Testis (tissue), 5 donors: Measurements from ENCODE around the gene LTV1. TPM values are rescaled to one million over a fixed set of nuclear protein-coding genes. Genes with fewer than 3 reads are reported as not detected.
"Not testable (repeated sequence)": the region's sequence is repeated elsewhere in the genome, so short reads cannot be mapped to it uniquely, and the experiment has no call there.

ENCODE experiments used
- DNase-seq: peaks from one replicate; pipeline ENCODE4 v3.0.0-alpha.2; 2019
- H3K27ac ChIP-seq, 2 donors: fragments of 200-600 bp; sonication (generic); one replicate each; pipeline ENCODE4 v1.5.1; 2019
- H3K27me3 ChIP-seq: fragments of 200-600 bp; sonication (generic); one replicate; pipeline ENCODE4 v1.5.1; 2019
- H3K36me3 ChIP-seq: fragments of 200-600 bp; sonication (generic); one replicate; pipeline ENCODE4 v1.5.1; 2017; ENCODE audit warnings: low read depth; ENCODE audit errors: missing control alignments
- H3K4me1 ChIP-seq: fragments of 200-600 bp; sonication (generic); one replicate; pipeline ENCODE4 v1.5.1; 2019
- H3K4me3 ChIP-seq, 2 donors: fragments of 200-600 bp; sonication (generic); one replicate each; pipeline ENCODE4 v1.5.1; 2017 to 2019
- H3K9me3 ChIP-seq: fragments of 200-600 bp; sonication (generic); one replicate; pipeline ENCODE4 v1.5.1; 2017
- CTCF ChIP-seq, 3 experiments: fragments of 450-650 bp in 2 of 3; fragments of 200-600 bp in 1 of 3; sonication (generic) in 1 of 3; IDR thresholded peaks; one replicate each; pipeline ENCODE4 v1.5.1; 2016 to 2019; ENCODE audit warnings: antibody characterized with exemption in 3 of 3, mild to moderate bottlenecking in 2 of 3, moderate library complexity in 1 of 3
- POLR2A ChIP-seq: fragments of 450-650 bp; IDR thresholded peaks from one replicate; pipeline ENCODE4 v1.6.1; 2017; ENCODE audit warnings: antibody characterized with exemption, mild to moderate bottlenecking, moderate library complexity
- WGBS, 2 donors: methylation state at CpG; one replicate each; pipeline ENCODE4 v1.1.5; 2018; 5-methylcytosine and 5-hydroxymethylcytosine counted together
- intact Hi-C: fragments of 100-400 bp; cut with DNase I; formaldehyde crosslinking; loops from one replicate; pipeline ENCODE4 v1.15.1; 2023; ENCODE audit warnings: low total_unique reads
- long read RNA-seq, 2 donors: transcript quantifications; one replicate each; lab custom pipeline, GENCODE V29; 2026
- polyA plus RNA-seq: library from polyadenylated mRNA; stranded (reverse); fragments of 350-450 nt; fragmentation: Illumina TruSeq; extraction: RNeasy Lipid Tissue Mini Kit (QIAGEN cat#74804); gene quantifications from one replicate; pipeline ENCODE4 v1.2.3, GENCODE V29; 2014; ENCODE audit warnings: low read depth, low replicate concordance; ENCODE audit not compliant: insufficient read depth
- total RNA-seq, 2 donors: library from RNA; depleted of rRNA; stranded (reverse); fragments of >200 nt; gene quantifications; one replicate each; pipeline ENCODE4 v1.2.3, GENCODE V29; 2016

LTV1 gene
- total RNA-seq = 10 to 100 TPM; 18.5 to 22.1 TPM
- 19.7 TPM for polyA plus RNA-seq
- long read RNA-seq, donor 1, transcript LTV1-201 (11 exons, 1,847 nt) = major isoform, 7 of 13 reads
- long read RNA-seq, donor 1, partial matches to known transcripts = 6 of 13 reads
- long read RNA-seq, donor 1, other reads (novel, unspliced or antisense) = 0 of 13 reads
- long read RNA-seq, donor 2, partial matches to known transcripts = 0 of 3 reads
- long read RNA-seq, donor 2, other reads (novel, unspliced or antisense) = 0 of 3 reads

- Histone ChIP-seq H3K4me1 (peaks cover 10% of the 10 kb centered on the region), H3K27me3 (no peaks in the 10 kb centered on the region), H3K27ac (peak within 1 kb of the TSS; percentile 96), H3K4me3 (peak within 1 kb of the TSS; percentile 69 to 92), H3K36me3 (no peaks in the 10 kb centered on the region), H3K9me3 (no peaks in the 10 kb centered on the region)
- 0% methylated on average over 14 to 63 of the region's 64 CpGs for WGBS, 2 donors
- intact Hi-C loops = no loop called here
- DNase-seq = peak; percentile 98
- no peak for TF ChIP-seq POLR2A
- peak in 1 of 3 experiments; percentile 10 for TF ChIP-seq CTCF (IDR thresholded peaks at IDR 0.05)
Measured at GRCh38 chr6:143842902-143843676, at the start of gene LTV1. Gene LTV1 (plus strand): TSS chr6:143843338. CDS start chr6:143843478, 140 bp downstream.

- H3K27me3 ChIP-seq, intact Hi-C loops, H3K4me1 ChIP-seq, H3K27ac ChIP-seq, DNase-seq, H3K36me3 ChIP-seq, H3K9me3 ChIP-seq, H3K4me3 ChIP-seq: not testable (repeated sequence)
- 96 to 100% methylated on average over 2 of the region's 2 CpGs for WGBS, 2 donors
Measured at GRCh38 chr6:143796551-143796950, 46.6 kb upstream of the LTV1 start.

GRCh38 chr6:143798487-143798886 is 44.7 kb upstream of the LTV1 start:
- H3K27ac ChIP-seq, H3K27me3 ChIP-seq, H3K4me3 ChIP-seq, H3K9me3 ChIP-seq, intact Hi-C loops, DNase-seq, H3K4me1 ChIP-seq, H3K36me3 ChIP-seq: not testable (repeated sequence)
- 99 to 100% methylated on average over 3 of the region's 3 CpGs for WGBS, 2 donors

- Histone ChIP-seq H3K9me3 (no peaks in the 10 kb centered on the region), H3K36me3 (no peaks in the 10 kb centered on the region), H3K27me3 (no peaks in the 10 kb centered on the region), H3K4me1 (peaks cover 7% of the 10 kb centered on the region), H3K4me3 (no peak overlapping the region), H3K27ac (no peak overlapping the region)
- DNase-seq = no peak
- intact Hi-C loops = no loop called here
- TF ChIP-seq POLR2A (no peak), CTCF (IDR thresholded peaks at IDR 0.05) (no peak)
- WGBS, 2 donors = 95 to 97% methylated on average over 8 of the region's 8 CpGs
Measured at GRCh38 chr6:143802833-143803565, 40.1 kb upstream of the LTV1 start.

- Histone ChIP-seq H3K9me3 (no peaks in the 10 kb centered on the region), H3K4me3 (no peak overlapping the region), H3K36me3 (no peaks in the 10 kb centered on the region), H3K4me1 (peaks cover 7% of the 10 kb centered on the region), H3K27ac (no peak overlapping the region), H3K27me3 (no peaks in the 10 kb centered on the region)
- no peak for TF ChIP-seq CTCF (IDR thresholded peaks at IDR 0.05)
- DNase-seq = no peak
- intact Hi-C loops = no loop called here
- 91 to 92% methylated on average over 9 of the region's 9 CpGs for WGBS, 2 donors
Measured at GRCh38 chr6:143803769-143804568, 39.2 kb upstream of the LTV1 start.
